K562 (cell line): ENCODE data around the gene IRF2. TPM values are rescaled to one million over a fixed set of nuclear protein-coding genes. Genes with fewer than 3 reads are reported as not detected.

Experiments
- CHD2 ChIP-seq: IDR thresholded peaks from 2 replicates; pipeline ENCODE4 v1.6.1; 2011; ENCODE audit warnings: low read depth, low read length
- CTBP1 ChIP-seq: fragments of 450-650 bp; IDR thresholded peaks from 2 replicates; pipeline ENCODE4 v1.6.1; 2016; ENCODE audit warnings: borderline replicate concordance
- ETV5 ChIP-seq: sonication (generic); formaldehyde crosslinking; IDR thresholded peaks from 2 replicates; pipeline ENCODE4 v1.4.0; 2020; ENCODE audit warnings: low read depth, mild to moderate bottlenecking, missing genetic modification reagents
- HDGF ChIP-seq: fragments of 450-650 bp; IDR thresholded peaks from 2 replicates; pipeline ENCODE4 v1.6.1; 2016
- HEY1 ChIP-seq: fragments of 250-450 bp; sonication (Bioruptor Pico); IDR thresholded peaks from 2 replicates; pipeline ENCODE4 v1.5.0; 2020; ENCODE audit warnings: mild to moderate bottlenecking, moderate library complexity, borderline replicate concordance
- IFI16 ChIP-seq: fragments of 250-450 bp; sonication (Bioruptor Pico); IDR thresholded peaks from 2 replicates; pipeline ENCODE4 v2.1.2; 2022; ENCODE audit warnings: mild to moderate bottlenecking, inconsistent platforms
- ILF3 ChIP-seq: fragments of 450-650 bp; IDR thresholded peaks from 2 replicates; pipeline ENCODE4 v1.6.1; 2018; ENCODE audit warnings: antibody characterized with exemption, mild to moderate bottlenecking, moderate library complexity, borderline replicate concordance
- KHSRP ChIP-seq: fragments of 450-650 bp; IDR thresholded peaks from 2 replicates; pipeline ENCODE4 v1.6.1; 2017
- KLF10 ChIP-seq: fragments of 250-450 bp; sonication (Bioruptor Pico); IDR thresholded peaks from 2 replicates; pipeline ENCODE4 v1.6.1; 2021; ENCODE audit warnings: matching md5 sums
- MBD1 ChIP-seq: fragments of 250-450 bp; sonication (Bioruptor Pico); IDR thresholded peaks from 2 replicates; pipeline ENCODE4 v1.8.0; 2022; ENCODE audit warnings: inconsistent platforms
- MCM2 ChIP-seq: fragments of 450-650 bp; IDR thresholded peaks from 2 replicates; pipeline ENCODE4 v1.6.1; 2017; ENCODE audit warnings: low read depth, mild to moderate bottlenecking
- PHB ChIP-seq: fragments of 250-450 bp; sonication (Bioruptor Pico); IDR thresholded peaks from 2 replicates; pipeline ENCODE4 v1.5.0; 2021
- RERE ChIP-seq: sonication (generic); formaldehyde crosslinking; IDR thresholded peaks from 2 replicates; pipeline ENCODE4 v1.8.0; 2023; ENCODE audit warnings: missing genetic modification reagents, mild to moderate bottlenecking, borderline replicate concordance
- RFX5 ChIP-seq: IDR thresholded peaks from 2 replicates; pipeline ENCODE4 v1.6.1; 2011; ENCODE audit warnings: low read depth, mild to moderate bottlenecking, improper control_type of control experiment, low read length
- RNF2 ChIP-seq: sonication (generic); IDR thresholded peaks from 2 replicates; pipeline ENCODE4 v1.6.1; 2016
- TAF7 ChIP-seq: fragments of 450-650 bp; IDR thresholded peaks from 2 replicates; pipeline ENCODE4 v1.6.1; 2016; ENCODE audit warnings: missing genetic modification characterization, missing compliant biosample characterization
- ZC3H4 ChIP-seq: sonication (generic); formaldehyde crosslinking; IDR thresholded peaks from 2 replicates; pipeline ENCODE4 v1.9.0; 2021; ENCODE audit warnings: missing genetic modification reagents, borderline replicate concordance
- ZFPM2 ChIP-seq: fragments of 250-450 bp; sonication (Bioruptor Pico); IDR thresholded peaks from 2 replicates; pipeline ENCODE4 v1.5.1; 2022; ENCODE audit warnings: mild to moderate bottlenecking
- ZKSCAN8 ChIP-seq: fragments of 200-800 bp; sonication (Bioruptor generic); IDR thresholded peaks from 2 replicates; pipeline ENCODE4 v1.6.1; 2016; ENCODE audit warnings: missing genetic modification characterization, missing compliant biosample characterization
- ZNF140 ChIP-seq: fragments of 250-450 bp; sonication (Bioruptor Pico); IDR thresholded peaks from 2 replicates; pipeline ENCODE4 v1.8.0; 2021; ENCODE audit warnings: moderate library complexity, mild to moderate bottlenecking, inconsistent platforms
- ZNF174 ChIP-seq: fragments of 250-450 bp; sonication (Bioruptor Pico); IDR thresholded peaks from 2 replicates; pipeline ENCODE4 v1.4.0; 2020; ENCODE audit warnings: mild to moderate bottlenecking
- ZNF263 ChIP-seq: sonication (generic); formaldehyde crosslinking; IDR thresholded peaks from 2 replicates; pipeline ENCODE4 v1.8.0; 2022; ENCODE audit warnings: mild to moderate bottlenecking, missing genetic modification reagents, borderline replicate concordance
- ZNF274 ChIP-seq: IDR thresholded peaks from 2 replicates; pipeline ENCODE4 v1.6.1; 2011; ENCODE audit warnings: low read depth, mild to moderate bottlenecking, low read length, moderate library complexity, borderline replicate concordance
- ZNF589 ChIP-seq: fragments of 200-800 bp; sonication (Bioruptor generic); IDR thresholded peaks from 2 replicates; pipeline ENCODE4 v1.6.1; 2016; ENCODE audit warnings: low read depth, missing genetic modification characterization, missing compliant biosample characterization
- ZNF699 ChIP-seq: fragments of 250-450 bp; sonication (Bioruptor Pico); IDR thresholded peaks from 2 replicates; pipeline ENCODE4 v1.8.0; 2021; ENCODE audit warnings: mild to moderate bottlenecking, moderate library complexity; ENCODE audit not compliant: insufficient replicate concordance
- ZNF785 ChIP-seq: fragments of 250-450 bp; sonication (Bioruptor Pico); IDR thresholded peaks from 2 replicates; pipeline ENCODE4 v1.4.0; 2020; ENCODE audit warnings: mild to moderate bottlenecking
- ZSCAN32 ChIP-seq: fragments of 450-650 bp; formaldehyde crosslinking; IDR thresholded peaks from 2 replicates; pipeline ENCODE4 v1.4.0; 2020; ENCODE audit warnings: mild to moderate bottlenecking, moderate library complexity
- polyA plus RNA-seq, 8 experiments: library from polyadenylated mRNA; depleted of rRNA in 4 of 8; stranded (reverse) in 5 of 8; unstranded in 3 of 8; fragments of >200 nt; fragmentation: Nextera tagmentation in 2 of 8; fragmentation: Illumina TruSeq in 1 of 8; extraction: Ambion mirVana in 2 of 8; extraction: Trizol in 1 of 8; gene quantifications; 2 replicates each; pipeline versions ENCODE4 v1.2.1 to v1.2.3, GENCODE V29; 2011 to 2014; ENCODE audit warnings: inconsistent platforms in 1 of 8, missing spikeins in 1 of 8
- total RNA-seq, 7 experiments: library from RNA; depleted of rRNA in 6 of 7; stranded (reverse); fragments of >200 nt in 6 of 7; fragmentation: Illumina TruSeq in 2 of 7; extraction: Trizol in 2 of 7; gene quantifications; 2 replicates each; pipeline versions ENCODE4 v1.2.1 to v1.2.3, GENCODE V29; 2011 to 2021; ENCODE audit warnings: low replicate concordance in 1 of 7

IRF2 gene
- total and polyA plus RNA-seq, 9 of the 15 experiments (the other 6 are each of a cell fraction or from before 2014, with no cell fraction given), result 7.1 to 17.1 (median 11.3) TPM

GRCh38 chr4:184451726-184452125 is 22.6 kb downstream of the IRF2 start (continued):
- TF ChIP-seq ETV5 (CRISPR knock-in tag) (0 out of 2 replicates have a peak, but pooled peaks have one; percentile 61), MBD1 (CRISPR knock-in tag) (no peak), KHSRP (no peak), CHD2 (no peak), ZNF274 (no peak), IFI16 (no peak), ZNF699 (no peak), ZFPM2 (CRISPR knock-in tag) (no peak), RFX5 (no peak), ZKSCAN8 (CRISPR knock-in tag) (no peak), HEY1 (CRISPR knock-in tag) (no peak), ZC3H4 (CRISPR knock-in tag) (no peak), CTBP1 (peak; percentile 68; the same call in 1 of the 2 replicates), ILF3 (peak; percentile 60; the same call in 1 of the 2 replicates), ZNF785 (CRISPR knock-in tag) (no peak), MCM2 (no peak), ZNF140 (no peak), TAF7 (tag) (no peak), ZSCAN32 (CRISPR knock-in tag) (no peak), ZNF263 (no peak), PHB (CRISPR knock-in tag) (no peak), HDGF (no peak), KLF10 (CRISPR knock-in tag) (no peak), RERE (CRISPR knock-in tag) (no peak), ZNF174 (CRISPR knock-in tag) (no peak), RNF2 (peak; percentile 65), ZNF589 (CRISPR knock-in tag) (no peak)
